GM18951 (cell line): ENCODE results near the gene TACC2.

Experiments
- POLR2A ChIP-seq: IDR thresholded peaks from 4 replicates; pipeline ENCODE4 v1.6.1; 2011; ENCODE audit warnings: mild to moderate bottlenecking; ENCODE audit not compliant: insufficient read length, insufficient read depth; ENCODE audit errors: extremely low read depth
- in situ Hi-C: fragments of 300-500 bp; cut with MboI; formaldehyde crosslinking; loops from one replicate; pipeline ENCODE4 v1.12.0; 2022; ENCODE audit warnings: low sequenced_read_pairs, mixed read lengths, inconsistent platforms; ENCODE audit not compliant: unreplicated experiment

The TACC2 gene

DNA sequence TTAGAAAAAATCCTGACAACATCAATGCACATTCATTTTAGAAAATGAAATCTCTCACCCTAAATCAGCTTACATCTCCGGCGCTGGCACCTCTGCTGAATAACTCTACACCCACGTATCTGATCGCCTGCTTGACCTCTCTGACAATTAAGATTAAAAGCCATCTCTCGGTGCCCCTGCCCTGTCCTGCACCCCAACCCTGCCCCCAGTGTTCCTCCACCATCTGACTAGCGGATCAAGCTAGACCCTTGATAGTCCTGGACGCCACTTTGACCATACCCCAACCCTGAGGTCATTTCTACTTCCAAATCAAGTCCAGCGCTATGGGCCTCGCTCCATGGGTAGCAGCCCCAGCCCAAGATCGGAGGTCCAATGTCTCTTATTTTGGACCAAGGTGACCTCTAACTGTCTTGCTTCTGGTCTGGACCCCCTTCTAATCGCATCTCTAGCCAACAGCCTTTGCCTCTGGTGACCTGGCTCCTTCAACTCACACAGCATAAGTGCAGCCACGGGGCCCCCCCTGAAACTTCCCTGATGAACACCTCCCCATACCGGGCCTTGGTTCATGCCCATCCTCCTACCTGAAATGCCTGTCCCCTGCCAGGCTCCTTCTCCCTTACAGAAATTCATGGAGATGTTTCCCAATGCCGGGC is 310.6 kb downstream of the TACC2 start:
- TF ChIP-seq POLR2A, result no peak
- in situ Hi-C loops, result loop anchor here (5.0 kb wide), 1 partner anchor 133 kb away; no protein-coding TSS in a partner anchor

DNA sequence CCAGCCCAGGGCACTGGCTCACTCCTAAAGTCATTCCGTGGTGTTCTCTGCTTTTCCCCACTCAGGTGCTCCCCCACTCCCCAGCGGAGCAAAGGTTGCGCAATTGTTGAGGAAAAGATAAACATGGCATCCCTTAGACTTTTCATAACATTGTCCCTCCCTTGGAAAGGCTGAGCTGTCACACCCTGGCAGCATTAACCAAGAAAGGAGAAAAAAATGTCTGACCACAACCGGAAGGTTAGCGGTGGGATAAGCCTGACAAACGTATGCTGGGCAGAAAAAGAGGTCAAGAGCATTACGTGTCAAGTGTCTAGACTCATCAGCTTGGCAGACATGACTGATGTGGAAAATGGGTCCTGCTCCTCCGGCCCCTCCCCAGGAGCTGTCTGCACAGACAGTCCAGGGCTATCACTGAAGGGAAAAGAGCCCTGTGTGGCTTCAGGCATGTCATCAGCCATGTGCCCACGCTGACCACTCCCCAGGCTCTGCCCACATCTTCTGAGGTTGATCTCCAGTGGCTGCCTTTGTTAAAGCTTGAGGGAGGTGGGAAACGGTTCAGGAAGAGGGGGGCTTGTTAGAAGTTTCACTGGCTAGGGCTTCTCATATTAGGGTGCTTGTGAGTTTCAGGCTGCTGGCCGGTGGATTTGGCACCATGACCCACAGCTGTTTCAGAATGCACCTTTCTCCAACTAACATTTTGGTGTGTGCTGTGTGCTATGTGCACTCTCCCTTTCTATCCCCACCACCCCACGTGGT is 312.3 kb downstream of the TACC2 start:
- TF ChIP-seq POLR2A, result no peak
- in situ Hi-C loops, result no loop called here

DNA sequence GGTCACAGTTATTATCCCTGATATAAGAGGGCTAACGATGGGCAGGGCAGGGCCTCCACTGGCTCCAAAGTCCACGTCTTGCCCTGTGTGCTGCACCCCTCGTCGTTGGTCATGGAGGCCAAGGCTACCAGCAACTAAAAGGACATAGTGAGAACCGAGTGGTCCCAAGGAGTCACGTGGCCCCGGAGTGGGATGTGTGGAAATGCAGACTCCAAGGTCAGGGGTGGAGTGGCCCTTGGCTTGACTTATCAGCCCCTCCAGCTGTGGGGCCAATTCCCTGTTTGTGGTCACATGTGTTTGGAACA is 312.8 kb downstream of the TACC2 start:
- no peak for TF ChIP-seq POLR2A
- in situ Hi-C loops, result no loop called here

DNA sequence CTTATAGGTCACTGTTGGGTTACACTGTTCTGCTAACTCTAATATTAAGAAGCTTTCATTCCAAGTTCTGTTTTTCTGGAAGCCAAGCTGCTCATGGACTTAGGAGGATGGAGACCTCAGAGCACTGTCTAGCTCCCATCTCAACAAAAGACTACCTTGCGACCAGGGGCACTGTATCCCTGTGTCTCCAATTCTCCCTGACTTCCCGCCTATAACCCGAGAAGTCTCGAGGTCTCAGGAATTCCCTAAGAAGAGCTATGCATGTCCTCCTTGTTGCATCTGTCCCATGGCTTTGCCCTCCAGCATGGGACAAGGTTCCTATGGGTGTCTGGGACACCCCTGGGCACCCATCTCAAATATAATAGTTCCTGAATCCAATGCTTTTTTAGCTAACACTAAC is 313.4 kb downstream of the TACC2 start:
- TF ChIP-seq POLR2A, result no peak
- in situ Hi-C loops, result no loop called here

DNA sequence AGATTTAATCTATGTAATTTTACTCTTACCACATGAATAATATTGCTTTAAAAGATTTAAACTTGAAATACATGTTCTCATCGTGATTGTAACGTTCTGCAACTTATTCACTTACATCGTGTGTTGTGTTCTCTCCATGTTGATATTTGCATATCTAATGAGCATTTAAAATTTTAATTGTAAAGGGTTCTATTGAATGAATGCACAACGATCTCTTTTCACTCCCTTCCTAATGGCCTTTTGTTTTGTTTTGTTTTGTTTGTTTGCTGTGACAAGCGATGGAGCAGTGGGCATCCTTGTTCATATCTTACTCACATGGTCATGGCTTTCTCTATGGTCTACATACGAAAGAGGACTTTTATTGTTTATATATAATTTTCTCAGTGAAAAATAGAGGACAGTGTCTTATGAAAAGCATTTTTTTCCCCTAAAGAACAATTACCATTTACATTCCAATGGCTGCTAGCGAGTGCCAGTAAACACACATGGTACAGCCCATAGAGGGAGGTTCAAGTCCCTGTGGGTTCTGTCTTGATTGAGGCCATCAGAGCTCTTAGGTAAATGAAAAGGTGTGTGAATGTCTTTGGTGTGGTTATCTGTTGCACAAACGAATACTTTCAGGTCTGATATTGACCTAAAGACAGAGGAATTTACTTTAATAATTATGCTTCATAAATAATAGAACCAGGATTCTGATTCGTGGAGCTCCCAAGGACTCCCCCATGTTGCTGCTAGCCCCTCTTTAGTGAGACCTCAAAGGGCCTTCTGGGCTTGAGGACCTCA is 314.5 kb downstream of the TACC2 start:
- TF ChIP-seq POLR2A, result no peak
- in situ Hi-C loops, result no loop called here
